Memory B cell (primary cell): ENCODE measurements around the gene PAX7.

Experiments used
- ATAC-seq: fragments of 150-1000 bp; cut with Tn5 transposase; 2 replicates; pipeline ENCODE4 v1.10.0; 2021; ENCODE audit warnings: low read depth, mild to moderate bottlenecking, moderate library complexity
- DNase-seq, 2 donors: peaks; one replicate each; pipeline ENCODE4 v3.0.0; 2022; ENCODE audit warnings: low spot score in 2 of 2
- H3K27ac Mint-ChIP-seq: one replicate; pipeline ENCODE4 v1.8.0; 2022; ENCODE audit warnings: mild to moderate bottlenecking, moderate library complexity, mixed read lengths
- H3K27me3 Mint-ChIP-seq: one replicate; pipeline ENCODE4 v1.8.0; 2022; ENCODE audit warnings: mixed read lengths
- H3K36me3 Mint-ChIP-seq: one replicate; pipeline ENCODE4 v1.8.0; 2022; ENCODE audit warnings: mild to moderate bottlenecking, mixed read lengths
- H3K4me1 Mint-ChIP-seq: one replicate; pipeline ENCODE4 v1.8.0; 2022; ENCODE audit warnings: mixed read lengths
- H3K4me3 Mint-ChIP-seq: one replicate; pipeline ENCODE4 v1.8.0; 2022; ENCODE audit warnings: mild to moderate bottlenecking, moderate library complexity, mixed read lengths
- H3K9me3 Mint-ChIP-seq: one replicate; pipeline ENCODE4 v1.8.0; 2022; ENCODE audit warnings: mixed read lengths

Gene PAX7

DNA sequence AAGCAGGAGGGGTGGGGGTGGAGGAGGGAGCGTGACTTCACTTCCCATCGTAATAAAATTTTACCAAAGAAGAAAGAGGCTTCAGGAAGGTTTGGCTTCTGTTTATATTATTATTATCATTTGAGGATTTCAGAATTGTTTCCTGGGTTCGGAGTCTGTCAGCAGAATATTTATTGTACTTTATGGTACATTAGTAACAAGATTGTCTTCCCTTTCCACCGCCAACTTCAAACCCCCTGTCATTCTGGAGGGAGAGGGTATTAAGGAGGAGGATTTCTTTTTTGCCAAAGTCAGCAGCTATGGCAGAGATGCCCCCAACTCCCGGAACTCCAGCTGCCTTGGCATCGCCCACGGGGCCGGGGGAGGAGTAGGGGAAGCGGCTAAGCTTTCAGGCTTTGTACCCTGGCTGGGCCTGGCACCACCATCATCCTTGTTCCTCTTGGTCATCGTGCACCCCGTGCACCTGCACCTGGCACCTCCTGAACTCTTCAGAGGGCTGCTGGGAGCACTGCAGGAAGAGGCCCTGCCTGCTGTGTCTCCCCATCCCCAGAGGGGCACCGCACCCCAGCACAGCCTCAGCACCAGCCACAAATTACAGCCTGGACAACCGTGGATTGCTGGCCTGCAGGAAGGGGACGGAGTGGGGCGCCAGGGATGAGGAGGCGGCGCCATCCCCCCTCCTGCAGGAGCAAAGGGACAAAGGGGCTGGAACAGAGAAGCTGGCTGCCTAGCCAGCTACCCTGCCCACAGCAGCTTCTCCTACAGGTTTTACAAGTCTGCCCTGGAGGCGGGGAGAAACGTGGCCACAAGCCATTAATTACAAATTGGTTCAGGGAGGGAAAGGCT, 24.0 kb upstream of the PAX7 start:
- no peak for DNase-seq
- H3K27ac Mint-ChIP-seq = no peak overlapping the region
- H3K27me3 Mint-ChIP-seq = peaks cover 9% of the 10 kb centered on the region
- H3K4me1 Mint-ChIP-seq = no peaks in the 10 kb centered on the region
- no peak overlapping the region for H3K4me3 Mint-ChIP-seq
- no peaks in the 10 kb centered on the region for H3K36me3 Mint-ChIP-seq
- peaks cover 2% of the 10 kb centered on the region for H3K9me3 Mint-ChIP-seq
- ATAC-seq = no peak

DNA sequence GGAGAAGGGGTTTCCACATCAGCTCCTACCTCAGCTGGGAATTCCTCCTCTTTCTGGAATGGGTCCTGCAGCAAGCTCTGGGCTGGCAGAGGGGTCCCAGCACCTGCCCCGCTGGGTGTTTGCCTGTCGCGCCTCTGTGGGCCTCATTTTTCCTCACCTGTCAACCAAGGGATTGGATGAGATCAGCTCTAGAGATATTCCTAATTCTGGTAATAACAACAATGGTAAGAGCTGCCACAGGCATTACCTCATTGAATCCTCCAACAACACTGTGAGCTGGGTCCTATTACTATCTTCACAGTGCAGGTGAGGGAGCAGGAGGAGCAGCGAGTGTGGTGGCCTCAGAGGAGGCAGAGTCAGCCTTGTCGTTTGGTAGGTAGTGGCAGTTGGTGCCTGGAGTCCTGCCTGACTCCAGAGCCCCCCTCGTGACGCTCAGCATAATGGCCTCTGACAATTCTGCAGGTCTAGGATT, 23.3 kb upstream of the PAX7 start:
- H3K27ac Mint-ChIP-seq = no peak overlapping the region
- no peak overlapping the region for H3K4me3 Mint-ChIP-seq
- no peaks in the 10 kb centered on the region for H3K36me3 Mint-ChIP-seq
- H3K27me3 Mint-ChIP-seq = peaks cover 9% of the 10 kb centered on the region
- ATAC-seq (no peak), DNase-seq (no peak)
- no peaks in the 10 kb centered on the region for H3K4me1 Mint-ChIP-seq
- peaks cover 2% of the 10 kb centered on the region for H3K9me3 Mint-ChIP-seq

- DNase-seq (no peak), ATAC-seq (no peak)
- Mint-ChIP-seq H3K27ac (no peak overlapping the region), H3K4me1 (no peaks in the 10 kb centered on the region), H3K36me3 (no peaks in the 10 kb centered on the region), H3K4me3 (no peak overlapping the region), H3K27me3 (peaks cover 9% of the 10 kb centered on the region), H3K9me3 (peaks cover 2% of the 10 kb centered on the region)
Measured at GRCh38 chr1:18608534-18608933, 22.1 kb upstream of the PAX7 start.

- peaks cover 2% of the 10 kb centered on the region for H3K9me3 Mint-ChIP-seq
- H3K4me1 Mint-ChIP-seq = no peaks in the 10 kb centered on the region
- no peaks in the 10 kb centered on the region for H3K36me3 Mint-ChIP-seq
- DNase-seq (no peak), ATAC-seq (no peak)
- H3K27me3 Mint-ChIP-seq = peaks cover 5% of the 10 kb centered on the region
- H3K27ac Mint-ChIP-seq = no peak overlapping the region
- no peak overlapping the region for H3K4me3 Mint-ChIP-seq
Measured at GRCh38 chr1:18611311-18611710, 19.3 kb upstream of the PAX7 start.

DNA sequence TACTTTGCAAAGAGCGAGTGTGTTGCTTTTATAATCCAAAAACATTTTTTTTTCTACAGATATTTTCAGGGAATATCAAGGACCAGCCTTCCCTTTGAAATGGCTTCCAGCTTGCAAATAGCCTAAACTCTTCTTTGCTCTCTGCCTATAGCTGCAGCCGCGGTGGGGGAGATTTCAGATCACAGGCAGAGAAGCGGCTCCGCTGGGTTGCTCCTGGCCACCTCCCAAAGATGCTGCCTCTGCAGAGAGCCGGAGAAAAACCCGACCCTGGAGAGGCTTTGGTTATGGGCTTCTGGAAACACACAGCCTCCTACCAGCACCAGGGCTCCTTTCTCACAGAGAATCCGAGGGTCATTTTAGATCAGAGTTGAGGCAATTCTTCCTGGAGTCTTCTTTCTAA, 18.6 kb upstream of the PAX7 start:
- no peak for ATAC-seq
- Mint-ChIP-seq H3K4me1 (no peaks in the 10 kb centered on the region), H3K36me3 (no peaks in the 10 kb centered on the region), H3K4me3 (no peak overlapping the region), H3K9me3 (peaks cover 2% of the 10 kb centered on the region), H3K27ac (no peak overlapping the region), H3K27me3 (peaks cover 5% of the 10 kb centered on the region)
- DNase-seq = no peak

GRCh38 chr1:18614069-18614735, 16.4 kb upstream of the PAX7 start:
- Mint-ChIP-seq H3K9me3 (peaks cover 3% of the 10 kb centered on the region), H3K4me3 (no peak overlapping the region), H3K4me1 (no peaks in the 10 kb centered on the region), H3K36me3 (no peaks in the 10 kb centered on the region), H3K27me3 (peaks cover 5% of the 10 kb centered on the region), H3K27ac (no peak overlapping the region)
- DNase-seq (no peak), ATAC-seq (no peak)

GRCh38 chr1:18618546-18619466, 11.8 kb upstream of the PAX7 start:
- H3K36me3 Mint-ChIP-seq = no peaks in the 10 kb centered on the region
- ATAC-seq (no peak), DNase-seq (no peak)
- no peaks in the 10 kb centered on the region for H3K4me1 Mint-ChIP-seq
- no peak overlapping the region for H3K27ac Mint-ChIP-seq
- peaks cover 3% of the 10 kb centered on the region for H3K9me3 Mint-ChIP-seq
- H3K27me3 Mint-ChIP-seq = peaks cover 17% of the 10 kb centered on the region
- H3K4me3 Mint-ChIP-seq = no peak overlapping the region

DNA sequence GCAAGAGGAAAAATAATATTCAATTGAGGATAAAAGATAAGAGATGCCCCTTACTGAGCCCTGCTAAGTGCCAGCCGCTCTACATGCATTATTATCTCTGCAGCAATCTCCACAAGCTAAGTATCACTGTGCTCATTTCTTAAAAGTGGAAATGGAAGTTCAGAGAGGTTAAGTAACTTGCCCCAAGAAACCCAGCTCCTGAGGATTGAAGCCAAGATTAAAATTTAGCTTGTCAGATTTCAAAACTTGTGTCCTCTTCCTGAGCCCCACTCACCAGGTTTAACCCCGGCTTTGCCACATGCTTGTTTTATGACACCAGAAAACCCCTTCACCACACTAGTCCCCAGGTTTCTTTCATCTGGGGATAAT, 11.2 kb upstream of the PAX7 start:
- DNase-seq = no peak
- H3K9me3 Mint-ChIP-seq = peaks cover 3% of the 10 kb centered on the region
- no peak overlapping the region for H3K4me3 Mint-ChIP-seq
- no peaks in the 10 kb centered on the region for H3K4me1 Mint-ChIP-seq
- peaks cover 17% of the 10 kb centered on the region for H3K27me3 Mint-ChIP-seq
- no peak for ATAC-seq
- no peaks in the 10 kb centered on the region for H3K36me3 Mint-ChIP-seq
- no peak overlapping the region for H3K27ac Mint-ChIP-seq

GRCh38 chr1:18628511-18628910, 2.1 kb upstream of the PAX7 start:
- no peak overlapping the region for H3K27ac Mint-ChIP-seq
- ATAC-seq (no peak), DNase-seq (no peak)
- peaks cover 5% of the 10 kb centered on the region for H3K4me1 Mint-ChIP-seq
- no peaks in the 10 kb centered on the region for H3K9me3 Mint-ChIP-seq
- peaks cover 34% of the 10 kb centered on the region for H3K27me3 Mint-ChIP-seq
- H3K36me3 Mint-ChIP-seq = peaks cover 2% of the 10 kb centered on the region
- H3K4me3 Mint-ChIP-seq = no peak overlapping the region

- DNase-seq (no peak), ATAC-seq (no peak)
- Mint-ChIP-seq H3K27ac (no peak overlapping the region), H3K36me3 (peaks cover 2% of the 10 kb centered on the region), H3K27me3 (peaks cover 44% of the 10 kb centered on the region), H3K4me1 (peaks cover 5% of the 10 kb centered on the region), H3K9me3 (no peaks in the 10 kb centered on the region), H3K4me3 (no peak overlapping the region)
Measured at GRCh38 chr1:18629659-18630510, 761 bp upstream of the PAX7 start.

DNA sequence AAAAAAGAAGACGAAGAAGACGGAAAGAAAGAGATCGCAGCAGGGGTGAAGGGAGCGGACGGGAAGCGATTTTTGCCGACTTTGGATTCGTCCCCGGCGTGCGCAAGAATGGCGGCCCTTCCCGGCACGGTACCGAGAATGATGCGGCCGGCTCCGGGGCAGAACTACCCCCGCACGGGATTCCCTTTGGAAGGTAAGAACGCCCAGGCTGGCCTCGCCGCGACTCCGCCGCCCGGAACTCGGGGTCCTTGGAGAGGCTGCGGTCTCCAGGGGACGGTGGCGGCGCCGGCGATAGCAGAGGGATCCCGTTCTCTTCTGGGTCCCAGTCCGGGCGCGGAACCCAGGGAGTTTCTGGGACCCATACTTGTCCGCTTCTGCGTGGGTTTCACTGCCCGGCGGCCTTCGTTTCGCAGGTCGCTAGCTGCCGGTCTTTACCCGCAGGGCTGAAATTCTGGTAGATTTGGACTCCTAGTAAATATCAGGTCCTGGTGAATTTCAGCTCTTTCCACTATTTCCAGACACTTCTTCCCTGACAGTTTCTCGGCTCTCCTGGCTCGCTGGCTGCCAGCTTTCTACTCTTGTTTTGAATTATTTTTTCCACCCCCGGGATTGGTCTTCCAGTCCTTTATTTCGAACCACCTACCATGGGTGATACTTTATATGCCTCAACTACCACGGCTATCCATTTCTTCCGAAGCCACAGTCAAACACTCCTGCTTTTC, 1.0 kb downstream of the PAX7 start:
- H3K9me3 Mint-ChIP-seq = no peaks in the 10 kb centered on the region
- no peak overlapping the region for H3K27ac Mint-ChIP-seq
- peaks cover 2% of the 10 kb centered on the region for H3K36me3 Mint-ChIP-seq
- H3K4me3 Mint-ChIP-seq = no peak overlapping the region
- H3K4me1 Mint-ChIP-seq = peaks cover 7% of the 10 kb centered on the region
- ATAC-seq = no peak
- DNase-seq = no peak
- peaks cover 45% of the 10 kb centered on the region for H3K27me3 Mint-ChIP-seq

DNA sequence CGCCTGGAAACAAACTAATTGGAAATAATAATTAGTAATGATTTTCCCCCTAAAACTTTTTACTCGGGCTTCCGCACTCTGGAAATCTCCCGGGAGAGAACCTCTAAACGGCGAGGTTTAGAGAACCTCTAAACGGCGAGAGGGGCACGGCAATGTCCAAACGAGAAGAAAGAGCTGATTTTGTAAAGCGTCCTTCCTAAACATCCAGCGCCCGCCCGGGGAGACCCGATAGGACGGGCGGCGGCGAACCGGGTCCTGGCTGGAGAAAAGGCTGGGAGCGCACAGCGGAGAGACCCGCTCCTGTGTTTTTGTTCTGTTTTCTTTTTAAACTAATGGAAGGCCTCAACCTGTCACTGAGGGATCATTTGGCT, 1.6 kb downstream of the PAX7 start:
- peaks cover 44% of the 10 kb centered on the region for H3K27me3 Mint-ChIP-seq
- peaks cover 7% of the 10 kb centered on the region for H3K4me1 Mint-ChIP-seq
- DNase-seq (no peak), ATAC-seq (no peak)
- no peaks in the 10 kb centered on the region for H3K9me3 Mint-ChIP-seq
- H3K27ac Mint-ChIP-seq = no peak overlapping the region
- H3K36me3 Mint-ChIP-seq = peaks cover 2% of the 10 kb centered on the region
- no peak overlapping the region for H3K4me3 Mint-ChIP-seq
